ENCODE measurements around the gene NRL.

GRCh38 chr14:24094841-24095270 lies 19.9 kb downstream of the NRL start:
- no peak for TF ChIP-seq CTCF (IDR thresholded peaks at IDR 0.05)
- no peak for TF ChIP-seq POLR2A (IDR thresholded peaks at IDR 0.05)

Measured in heart left ventricle (tissue), 13 donors.